HepG2 (cell line): ENCODE data around the gene ACP5.

Experiments used
- ATF3 ChIP-seq: sonication (generic); formaldehyde crosslinking; IDR thresholded peaks from 2 replicates; pipeline ENCODE4 v1.4.0; 2020; ENCODE audit warnings: missing genetic modification reagents
- EP300 ChIP-seq, 3 experiments: sonication (generic) in 1 of 3; formaldehyde crosslinking in 1 of 3; IDR thresholded peaks; 2 replicates each; pipeline versions ENCODE4 v1.5.1 to v1.6.1; 2011 to 2020; ENCODE audit warnings: low read depth in 2 of 3, low read length in 2 of 3, borderline replicate concordance in 1 of 3, improper control_type of control experiment in 1 of 3, mild to moderate bottlenecking in 1 of 3, missing genetic modification reagents in 1 of 3, moderate library complexity in 1 of 3
- JUNB ChIP-seq: sonication (generic); formaldehyde crosslinking; IDR thresholded peaks from 2 replicates; pipeline ENCODE4 v1.8.0; 2022; ENCODE audit warnings: missing genetic modification reagents, mild to moderate bottlenecking, borderline replicate concordance
- KAT2B ChIP-seq: fragments of 150-350 bp; IDR thresholded peaks from 2 replicates; pipeline ENCODE4 v1.6.1; 2014; ENCODE audit warnings: low read depth, low read length, borderline replicate concordance
- KLF15 ChIP-seq: sonication (generic); formaldehyde crosslinking; IDR thresholded peaks from 2 replicates; pipeline ENCODE4 v1.8.1; 2023; ENCODE audit warnings: borderline replicate concordance, mild to moderate bottlenecking, inconsistent platforms, missing genetic modification reagents, mixed read lengths
- NR1H2 ChIP-seq: sonication (generic); formaldehyde crosslinking; IDR thresholded peaks from 2 replicates; pipeline ENCODE4 v1.8.1; 2022; ENCODE audit warnings: low read depth, missing genetic modification reagents, borderline replicate concordance
- POLR2AphosphoS2 ChIP-seq: IDR thresholded peaks from 2 replicates; pipeline ENCODE4 v1.6.1; 2011; ENCODE audit warnings: low read depth, low read length, improper control_type of control experiment
- ZNF138 ChIP-seq: sonication (generic); formaldehyde crosslinking; IDR thresholded peaks from 2 replicates; pipeline ENCODE4 v1.5.0; 2020; ENCODE audit warnings: mild to moderate bottlenecking, low read depth, missing genetic modification reagents
- ZNF510 ChIP-seq: sonication (generic); formaldehyde crosslinking; IDR thresholded peaks from 2 replicates; pipeline ENCODE4 v1.4.0; 2020; ENCODE audit warnings: low read depth, mild to moderate bottlenecking, missing genetic modification reagents
- ZNF777 ChIP-seq: sonication (generic); formaldehyde crosslinking; IDR thresholded peaks from 2 replicates; pipeline ENCODE4 v1.4.0; 2020; ENCODE audit warnings: missing genetic modification reagents
- TF ChIP-seq, protein P1 (sequence below): sonication (generic); formaldehyde crosslinking; IDR thresholded peaks from 2 replicates; pipeline ENCODE4 v1.8.0; 2022; ENCODE audit warnings: missing genetic modification reagents, low read depth, mild to moderate bottlenecking, borderline replicate concordance
- TF ChIP-seq, protein P2 (sequence below): fragments of 450-650 bp; IDR thresholded peaks from 2 replicates; pipeline ENCODE4 v1.6.1; 2017; ENCODE audit warnings: mild to moderate bottlenecking
- TF ChIP-seq, protein P3 (sequence below): sonication (generic); formaldehyde crosslinking; IDR thresholded peaks from 2 replicates; pipeline ENCODE4 v1.4.0; 2020; ENCODE audit warnings: missing genetic modification reagents

DNA sequence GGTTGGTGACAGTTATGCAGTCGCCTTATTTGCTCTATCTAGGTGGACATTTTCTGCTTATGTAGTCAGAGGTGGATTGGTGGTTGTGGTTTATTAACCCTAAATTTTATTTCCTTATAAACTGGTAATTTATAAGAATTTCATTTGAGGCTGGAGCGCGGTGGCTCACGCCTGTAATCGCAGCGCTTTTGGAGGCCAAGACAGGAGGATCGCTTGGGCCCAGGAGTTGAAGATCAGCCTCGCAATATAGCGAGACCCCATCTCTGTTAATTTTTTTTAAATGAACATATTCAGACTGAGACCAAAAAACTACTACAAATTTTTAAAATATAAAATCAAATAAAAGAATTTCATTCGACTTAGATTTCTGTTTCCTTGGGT is 20.6 kb upstream of the ACP5 start:
- TF ChIP-seq ZNF777 (CRISPR knock-in tag) = no peak
- TF ChIP-seq POLR2AphosphoS2 = no peak
- no peak for TF ChIP-seq ZNF510
- no peak for TF ChIP-seq ATF3 (CRISPR knock-in tag)
- no peak for TF ChIP-seq ZNF138 (CRISPR knock-in tag)
- TF ChIP-seq KLF15 = no peak
- TF ChIP-seq KAT2B = no peak
- TF ChIP-seq, protein P1, sequence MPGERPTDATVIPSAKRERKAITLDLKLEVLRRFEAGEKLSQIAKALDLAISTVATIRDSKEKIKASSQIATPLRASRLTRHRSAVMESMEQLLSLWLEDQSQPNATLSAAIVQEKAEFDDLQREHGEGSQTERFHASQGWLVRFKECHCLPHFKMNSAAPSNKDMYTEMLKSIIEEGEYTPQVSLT (CRISPR knock-in tag) = no peak
- no peak for TF ChIP-seq NR1H2 (CRISPR knock-in tag)
- no peak for TF ChIP-seq EP300 (IDR thresholded peaks at IDR 0.05; ENCODE audit: low read depth in 2 of 2, low read length in 2 of 2)
- TF ChIP-seq EP300 (CRISPR knock-in tag; IDR thresholded peaks at IDR 0.05; ENCODE audit: borderline replicate concordance) = no peak
- TF ChIP-seq JUNB (CRISPR knock-in tag) = no peak
- TF ChIP-seq, protein P2, sequence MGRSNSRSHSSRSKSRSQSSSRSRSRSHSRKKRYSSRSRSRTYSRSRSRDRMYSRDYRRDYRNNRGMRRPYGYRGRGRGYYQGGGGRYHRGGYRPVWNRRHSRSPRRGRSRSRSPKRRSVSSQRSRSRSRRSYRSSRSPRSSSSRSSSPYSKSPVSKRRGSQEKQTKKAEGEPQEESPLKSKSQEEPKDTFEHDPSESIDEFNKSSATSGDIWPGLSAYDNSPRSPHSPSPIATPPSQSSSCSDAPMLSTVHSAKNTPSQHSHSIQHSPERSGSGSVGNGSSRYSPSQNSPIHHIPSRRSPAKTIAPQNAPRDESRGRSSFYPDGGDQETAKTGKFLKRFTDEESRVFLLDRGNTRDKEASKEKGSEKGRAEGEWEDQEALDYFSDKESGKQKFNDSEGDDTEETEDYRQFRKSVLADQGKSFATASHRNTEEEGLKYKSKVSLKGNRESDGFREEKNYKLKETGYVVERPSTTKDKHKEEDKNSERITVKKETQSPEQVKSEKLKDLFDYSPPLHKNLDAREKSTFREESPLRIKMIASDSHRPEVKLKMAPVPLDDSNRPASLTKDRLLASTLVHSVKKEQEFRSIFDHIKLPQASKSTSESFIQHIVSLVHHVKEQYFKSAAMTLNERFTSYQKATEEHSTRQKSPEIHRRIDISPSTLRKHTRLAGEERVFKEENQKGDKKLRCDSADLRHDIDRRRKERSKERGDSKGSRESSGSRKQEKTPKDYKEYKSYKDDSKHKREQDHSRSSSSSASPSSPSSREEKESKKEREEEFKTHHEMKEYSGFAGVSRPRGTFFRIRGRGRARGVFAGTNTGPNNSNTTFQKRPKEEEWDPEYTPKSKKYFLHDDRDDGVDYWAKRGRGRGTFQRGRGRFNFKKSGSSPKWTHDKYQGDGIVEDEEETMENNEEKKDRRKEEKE = no peak
- TF ChIP-seq, protein P3, sequence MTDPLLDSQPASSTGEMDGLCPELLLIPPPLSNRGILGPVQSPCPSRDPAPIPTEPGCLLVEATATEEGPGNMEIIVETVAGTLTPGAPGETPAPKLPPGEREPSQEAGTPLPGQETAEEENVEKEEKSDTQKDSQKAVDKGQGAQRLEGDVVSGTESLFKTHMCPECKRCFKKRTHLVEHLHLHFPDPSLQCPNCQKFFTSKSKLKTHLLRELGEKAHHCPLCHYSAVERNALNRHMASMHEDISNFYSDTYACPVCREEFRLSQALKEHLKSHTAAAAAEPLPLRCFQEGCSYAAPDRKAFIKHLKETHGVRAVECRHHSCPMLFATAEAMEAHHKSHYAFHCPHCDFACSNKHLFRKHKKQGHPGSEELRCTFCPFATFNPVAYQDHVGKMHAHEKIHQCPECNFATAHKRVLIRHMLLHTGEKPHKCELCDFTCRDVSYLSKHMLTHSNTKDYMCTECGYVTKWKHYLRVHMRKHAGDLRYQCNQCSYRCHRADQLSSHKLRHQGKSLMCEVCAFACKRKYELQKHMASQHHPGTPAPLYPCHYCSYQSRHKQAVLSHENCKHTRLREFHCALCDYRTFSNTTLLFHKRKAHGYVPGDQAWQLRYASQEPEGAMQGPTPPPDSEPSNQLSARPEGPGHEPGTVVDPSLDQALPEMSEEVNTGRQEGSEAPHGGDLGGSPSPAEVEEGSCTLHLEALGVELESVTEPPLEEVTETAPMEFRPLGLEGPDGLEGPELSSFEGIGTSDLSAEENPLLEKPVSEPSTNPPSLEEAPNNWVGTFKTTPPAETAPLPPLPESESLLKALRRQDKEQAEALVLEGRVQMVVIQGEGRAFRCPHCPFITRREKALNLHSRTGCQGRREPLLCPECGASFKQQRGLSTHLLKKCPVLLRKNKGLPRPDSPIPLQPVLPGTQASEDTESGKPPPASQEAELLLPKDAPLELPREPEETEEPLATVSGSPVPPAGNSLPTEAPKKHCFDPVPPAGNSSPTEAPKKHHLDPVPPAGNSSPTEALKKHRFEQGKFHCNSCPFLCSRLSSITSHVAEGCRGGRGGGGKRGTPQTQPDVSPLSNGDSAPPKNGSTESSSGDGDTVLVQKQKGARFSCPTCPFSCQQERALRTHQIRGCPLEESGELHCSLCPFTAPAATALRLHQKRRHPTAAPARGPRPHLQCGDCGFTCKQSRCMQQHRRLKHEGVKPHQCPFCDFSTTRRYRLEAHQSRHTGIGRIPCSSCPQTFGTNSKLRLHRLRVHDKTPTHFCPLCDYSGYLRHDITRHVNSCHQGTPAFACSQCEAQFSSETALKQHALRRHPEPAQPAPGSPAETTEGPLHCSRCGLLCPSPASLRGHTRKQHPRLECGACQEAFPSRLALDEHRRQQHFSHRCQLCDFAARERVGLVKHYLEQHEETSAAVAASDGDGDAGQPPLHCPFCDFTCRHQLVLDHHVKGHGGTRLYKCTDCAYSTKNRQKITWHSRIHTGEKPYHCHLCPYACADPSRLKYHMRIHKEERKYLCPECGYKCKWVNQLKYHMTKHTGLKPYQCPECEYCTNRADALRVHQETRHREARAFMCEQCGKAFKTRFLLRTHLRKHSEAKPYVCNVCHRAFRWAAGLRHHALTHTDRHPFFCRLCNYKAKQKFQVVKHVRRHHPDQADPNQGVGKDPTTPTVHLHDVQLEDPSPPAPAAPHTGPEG (CRISPR knock-in tag) = no peak
